Activated CD4-positive, CD25-positive, alpha-beta regulatory T cell treated with anti-CD3 and anti-CD28 coated beads, Interleukin-2, amount 50 U/mL, for 24 hours (primary cell): Measurements from ENCODE around the gene SLC36A1.

Source experiments
- ATAC-seq, 2 donors: fragments of 150-1000 bp; cut with Tn5 transposase; one replicate each; pipeline ENCODE4 v1.10.0; 2021; ENCODE audit warnings: mild to moderate bottlenecking in 1 of 2, moderate library complexity in 1 of 2

Gene SLC36A1

DNA sequence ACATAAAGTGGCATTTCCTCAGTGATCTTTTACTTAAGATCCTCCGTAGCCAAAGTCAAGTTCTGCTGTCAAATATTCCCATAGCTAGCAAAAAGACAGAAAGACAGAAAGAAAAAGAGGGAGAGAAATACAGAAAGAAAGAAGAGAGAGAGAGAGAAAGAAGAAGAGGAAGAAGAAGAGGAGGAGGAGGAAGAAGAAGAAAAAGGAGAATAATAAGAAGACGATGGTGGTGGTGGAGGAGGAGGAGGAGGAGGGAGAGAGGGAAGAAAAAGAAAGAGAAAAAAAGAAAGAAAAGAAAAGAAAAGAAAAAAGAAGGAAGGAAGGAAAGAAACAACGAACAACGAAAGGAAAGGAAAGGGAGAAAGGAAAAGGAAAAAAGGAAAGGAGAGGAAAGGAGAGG, 89.6 kb downstream of the SLC36A1 start:
- ATAC-seq, result no peak

GRCh38 chr5:151541571-151541970, 94.2 kb downstream of the SLC36A1 start:
- no peak for ATAC-seq
